Germinal center (tissue), 1 donor: ENCODE results near the gene SLFN12.
"Not testable (repeated sequence)": the region's sequence is repeated elsewhere in the genome, so short reads cannot be mapped to it uniquely, and the experiment has no call there.

Experiments used
- DNase-seq: peaks from one replicate; pipeline ENCODE4 v3.0.0; 2012; ENCODE audit warnings: mixed read lengths, low spot score

SLFN12 gene

GRCh38 chr17:35432176-35433074, at the start of gene SLFN12:
SLFN12 (minus strand) TSS chr17:35432500; CDS start chr17:35423028, 9,472 bp downstream.
- peak; percentile 72 for DNase-seq

DNA sequence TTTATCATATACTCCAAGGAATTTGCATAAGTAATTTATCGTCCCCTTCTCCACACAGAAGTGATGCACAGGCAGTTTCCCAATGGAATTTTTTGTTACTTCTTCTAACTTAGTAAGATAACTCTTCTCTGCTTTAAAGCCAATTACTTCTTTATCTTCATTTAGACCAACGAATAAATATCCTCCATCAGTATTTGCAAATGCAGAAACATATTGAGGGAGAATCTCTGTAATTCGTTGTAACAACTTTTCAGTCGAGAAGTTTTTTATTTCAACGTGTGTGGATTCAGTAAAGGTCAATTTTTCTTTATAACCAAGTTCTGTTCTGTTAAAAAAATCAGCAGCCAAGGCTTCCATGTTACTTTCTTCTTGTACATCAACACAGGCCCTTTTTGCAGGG, 47.0 kb upstream of the SLFN12 start:
- DNase-seq, result no peak

- DNase-seq, result no peak
These were observed 44.9 kb upstream of the SLFN12 start for GRCh38 chr17:35477248-35477647.

- DNase-seq, result no peak
These were observed 44.1 kb upstream of the SLFN12 start for GRCh38 chr17:35476283-35476820.

- DNase-seq, result no peak
These were observed 36.2 kb upstream of the SLFN12 start for GRCh38 chr17:35468475-35468874.

GRCh38 chr17:35467824-35468223, 35.5 kb upstream of the SLFN12 start:
- DNase-seq, result no peak

DNA sequence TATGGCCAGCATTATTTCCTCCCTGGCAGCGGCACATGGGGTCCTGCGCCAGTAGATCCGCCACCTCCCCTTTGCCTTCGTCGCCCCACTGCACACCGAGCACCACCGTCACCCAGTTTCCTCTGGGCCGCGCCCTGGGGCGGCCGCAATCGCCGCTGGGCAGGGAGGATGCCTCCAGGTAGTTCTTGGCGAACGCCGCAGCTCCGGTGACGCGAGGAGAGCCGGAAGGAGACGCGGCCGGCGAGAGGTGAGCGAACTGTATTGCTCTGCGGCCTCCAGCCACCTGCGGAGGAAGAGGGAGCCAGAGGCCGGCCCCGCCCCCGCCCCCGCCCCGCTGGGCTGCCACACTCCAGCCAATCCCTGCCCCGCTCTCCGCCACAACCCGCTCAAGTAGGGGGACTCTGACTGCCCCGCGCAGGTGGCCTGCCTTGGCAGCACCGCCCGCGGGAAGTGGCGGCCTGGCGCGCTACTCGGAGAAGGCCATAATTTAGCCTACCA, 28.1 kb upstream of the SLFN12 start:
- peak; percentile 91 for DNase-seq

- DNase-seq, result not testable (repeated sequence)
These were observed 21.7 kb upstream of the SLFN12 start for GRCh38 chr17:35454035-35454434.

DNA sequence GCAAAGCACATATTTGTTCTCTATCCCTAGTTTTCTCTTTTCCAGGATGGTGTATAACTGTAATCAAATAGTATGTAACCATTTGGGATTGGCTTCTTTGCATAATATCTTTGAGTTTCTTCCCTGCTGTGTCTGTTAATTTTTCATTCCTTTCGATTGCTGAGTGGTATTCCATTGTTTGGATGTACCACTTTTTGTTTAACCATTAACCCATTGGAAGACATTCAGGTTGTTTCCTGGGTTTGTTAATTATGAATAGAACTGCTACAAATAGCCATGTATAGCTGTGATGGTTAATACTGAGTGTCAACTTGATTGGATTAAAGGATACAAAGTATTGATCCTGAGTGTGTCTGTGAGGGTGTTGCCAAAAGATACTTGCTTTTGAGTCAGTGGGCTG, 20.9 kb upstream of the SLFN12 start:
- no peak for DNase-seq

DNA sequence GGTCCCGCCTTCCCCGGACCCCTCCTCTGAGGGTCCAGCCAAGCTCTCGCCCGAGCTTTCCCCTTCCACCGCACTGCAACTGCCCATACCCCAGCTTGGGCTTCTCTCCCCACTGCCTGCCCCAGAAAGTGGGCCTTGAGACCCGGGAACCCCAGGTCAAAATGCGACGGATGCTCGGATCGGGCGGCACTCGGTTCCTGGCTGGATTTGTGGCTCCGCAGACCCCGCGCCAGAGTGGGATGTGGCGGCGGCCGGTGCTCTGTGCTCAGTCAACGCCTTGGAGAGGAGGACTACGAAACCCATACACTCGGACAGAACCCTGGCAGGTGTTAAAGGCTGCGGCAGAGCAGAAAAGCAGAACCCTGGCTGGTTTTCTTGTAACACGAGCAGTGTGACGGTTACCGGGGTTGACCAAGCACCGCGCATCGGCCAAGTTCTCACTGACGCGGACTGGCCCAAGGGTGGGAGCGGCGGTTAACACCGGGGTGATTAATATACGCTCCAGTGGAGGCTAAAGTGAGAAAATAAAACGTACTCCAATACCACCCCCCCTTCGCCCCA, 17.2 kb upstream of the SLFN12 start:
- DNase-seq, result peak; percentile 25

- no peak for DNase-seq
These were observed 16.6 kb upstream of the SLFN12 start for GRCh38 chr17:35448899-35449227.

DNA sequence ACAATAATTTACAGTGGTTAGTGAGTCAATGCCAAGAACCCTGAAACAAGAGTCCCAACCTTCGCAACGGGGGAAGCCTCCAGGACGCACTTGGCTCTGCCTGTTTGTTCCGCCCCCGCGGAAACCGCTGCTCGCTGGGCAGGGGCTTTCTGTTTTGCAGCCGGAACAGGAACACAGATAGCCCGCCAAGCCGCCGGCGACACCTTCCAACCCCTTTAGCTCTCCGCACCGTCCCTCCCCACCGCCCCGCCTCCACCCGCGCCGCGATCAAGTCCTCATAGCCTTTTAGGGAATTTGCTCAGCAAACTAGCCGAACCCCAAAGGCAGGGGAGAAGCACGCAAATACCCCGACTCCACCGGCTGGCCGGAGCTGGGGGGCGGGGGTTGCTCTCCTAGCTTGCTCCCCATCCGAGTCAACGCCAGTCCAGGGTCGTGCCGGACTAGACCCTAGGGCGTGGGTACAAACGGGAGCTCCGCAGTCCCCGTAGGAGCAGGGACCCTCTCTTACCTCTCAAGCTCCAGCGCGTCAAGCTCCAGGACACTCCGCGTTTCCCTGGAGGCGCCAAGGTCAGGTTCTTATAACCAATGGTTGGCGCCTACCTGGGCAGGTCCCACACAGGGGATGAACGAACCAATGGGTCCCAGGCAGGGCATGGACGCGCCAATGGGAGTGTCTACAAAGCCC, 16.1 kb upstream of the SLFN12 start, which contains the start of gene SLFN13:
SLFN13 (minus strand) TSS at position 553 of the 685 bp plus-strand sequence. CDS start 3,086 bp downstream, outside the sequence.
- DNase-seq, result peak; percentile 69

GRCh38 chr17:35447499-35447898, 15.2 kb upstream of the SLFN12 start:
- DNase-seq, result no peak

DNA sequence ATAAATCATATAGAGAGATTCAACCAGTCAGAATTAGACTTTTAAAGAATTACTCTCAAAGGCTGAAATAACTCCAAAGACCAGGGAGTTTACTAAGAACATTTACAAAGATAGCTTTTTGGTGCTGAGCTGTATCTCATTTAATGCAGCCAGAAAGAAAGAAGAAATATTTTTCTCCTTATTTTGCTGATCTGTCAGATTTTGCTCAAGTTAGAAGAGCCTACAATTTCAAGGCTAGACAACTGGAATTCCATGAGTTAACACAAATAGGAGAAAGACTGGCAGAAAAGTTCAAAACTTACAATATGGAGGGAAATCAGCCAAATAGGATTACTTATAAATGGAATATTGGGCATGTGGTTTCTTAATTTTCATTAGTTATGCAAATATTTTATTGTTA, 6.1 kb upstream of the SLFN12 start:
- no peak for DNase-seq

- DNase-seq, result peak; percentile 10
These were observed 985 bp upstream of the SLFN12 start for GRCh38 chr17:35433075-35433894.

DNA sequence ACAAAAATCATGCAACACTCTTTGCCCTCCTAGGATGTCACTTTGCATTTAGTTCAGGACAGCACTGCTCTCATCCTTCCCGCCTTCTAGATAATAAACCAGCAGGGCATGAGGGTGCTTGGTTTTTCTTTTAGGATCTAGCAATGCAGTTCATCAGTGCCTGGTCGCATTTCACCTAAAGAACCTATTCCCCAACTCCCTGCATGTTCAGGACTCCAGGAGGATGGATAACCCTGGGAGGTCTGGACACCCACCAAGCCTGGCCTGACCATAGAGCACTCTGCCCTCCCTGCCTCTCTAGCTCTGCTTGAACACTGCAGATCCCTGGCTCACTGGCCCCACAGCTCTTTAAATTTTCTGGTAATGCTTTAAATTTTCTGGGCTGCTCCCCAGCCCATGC, 2.6 kb downstream of the SLFN12 start:
- no peak for DNase-seq

DNA sequence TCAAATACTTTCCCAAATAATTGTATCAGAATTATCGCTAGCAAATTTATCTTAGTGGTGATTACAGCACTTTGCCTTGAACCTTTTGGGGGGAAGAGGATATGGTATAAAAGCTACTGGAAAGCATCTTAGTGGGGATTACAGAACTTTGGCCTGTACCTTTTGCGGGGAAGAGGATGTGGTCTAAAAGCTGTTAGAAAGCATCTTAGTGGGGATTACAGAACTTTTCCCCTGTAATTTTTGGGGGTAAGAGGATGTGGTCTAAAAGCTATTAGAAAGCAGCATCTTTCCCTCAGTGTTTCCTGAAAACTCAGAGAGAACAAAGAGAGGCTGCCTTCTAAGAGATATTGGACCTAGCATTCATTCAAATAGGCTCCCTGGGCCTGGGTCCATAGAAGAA, 4.1 kb downstream of the SLFN12 start:
- DNase-seq, result no peak

GRCh38 chr17:35423761-35424160, 8.5 kb downstream of the SLFN12 start:
- no peak for DNase-seq

- not testable (repeated sequence) for DNase-seq
These were observed 11.2 kb downstream of the SLFN12 start for GRCh38 chr17:35421069-35421468.

DNA sequence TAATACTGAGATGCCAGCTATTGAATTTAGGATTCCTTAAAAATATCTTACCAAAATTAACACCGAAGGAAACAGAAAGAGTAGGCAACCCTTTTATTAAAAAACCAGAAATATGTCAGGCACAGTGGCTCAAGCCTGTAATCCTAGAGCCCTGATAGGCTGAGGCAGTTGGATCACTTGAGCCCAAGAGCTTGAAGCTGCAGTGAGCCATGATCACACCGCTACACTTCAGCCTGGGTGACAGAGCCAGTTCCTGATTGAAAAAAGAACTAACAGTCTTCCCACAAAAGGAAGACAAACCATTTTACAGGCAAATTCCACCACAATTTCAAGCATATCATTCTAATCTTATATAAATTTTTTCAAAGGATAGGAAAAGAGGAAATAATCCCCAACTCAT, 15.6 kb downstream of the SLFN12 start:
- no peak for DNase-seq

- DNase-seq, result not testable (repeated sequence)
These were observed 17.6 kb downstream of the SLFN12 start for GRCh38 chr17:35414707-35415106.

DNA sequence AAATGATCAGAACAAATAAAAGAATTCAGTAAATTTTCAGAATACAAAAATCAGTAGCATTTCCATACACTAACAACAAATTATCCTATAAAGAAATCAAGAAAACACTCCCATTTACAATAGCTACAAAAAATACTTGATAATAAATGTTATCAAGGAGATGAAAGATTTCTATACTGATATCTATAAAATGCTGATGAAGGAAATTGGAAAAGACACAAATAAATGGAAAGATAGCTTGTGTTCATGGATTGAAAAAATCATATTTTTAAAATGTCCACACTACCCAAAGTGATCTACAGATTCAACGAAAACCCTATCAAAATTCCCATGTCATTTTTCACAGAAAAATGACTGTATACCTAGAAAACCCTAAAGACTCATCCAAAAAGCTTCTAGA, 18.1 kb downstream of the SLFN12 start:
- DNase-seq, result no peak
